HepG2 (cell line): Measurements from ENCODE around the gene TOMM7. TPM values are rescaled to one million over a fixed set of nuclear protein-coding genes. Genes with fewer than 3 reads are reported as not detected.
A peak's percentile ranks its signal among the peaks of the same experiment; 100 is the strongest.

ENCODE experiments used
- ATAC-seq: fragments of 200-7000 bp; cut with Tn5 transposase; 3 replicates; pipeline ENCODE4 v1.9.1; 2020; ENCODE audit warnings: mild to moderate bottlenecking, moderate library complexity
- BruUV-seq: library from RNA; stranded (reverse); fragments of 400-500 nt; replicated peaks from 2 replicates; lab custom pipeline; 2021; lab: Mats Ljungman, UMichigan
- CTCF ChIA-PET: fragments of 300-600 bp; formaldehyde crosslinking; extraction: SDS; loops from one replicate; lab custom pipeline; 2021; ENCODE audit warnings: low total read pairs, inconsistent platforms, low intra/inter-chr PET ratio; lab: Yijun Ruan, JAX
- POLR2A ChIA-PET: fragments of 350-600 bp; sonication (Branson Sonifier 250); formaldehyde crosslinking; loops from one replicate; lab custom pipeline; 2020; ENCODE audit warnings: antibody characterized with exemption, inconsistent platforms; lab: Yijun Ruan, JAX
- DNase-seq: peaks from one replicate; pipeline ENCODE4 v3.0.0-alpha.2; 2015; ENCODE audit warnings: low spot score
- FAIRE-seq: peaks from 3 replicates; lab custom pipeline; 2011; peaks lifted over from hg19 to GRCh38; lab: Jason Lieb, UNC
- H2AFZ ChIP-seq: one replicate; pipeline ENCODE4 v1.6.1; 2011; ENCODE audit warnings: low read length, inconsistent platforms
- H3K27ac ChIP-seq: fragments of 300-600 bp; 3 replicates; pipeline ENCODE4 v1.8.0; 2011; ENCODE audit warnings: mixed run types, mild to moderate bottlenecking, mixed read lengths, low read length, inconsistent platforms; ENCODE audit not compliant: insufficient read depth; ENCODE audit errors: extremely low read length
- H3K27me3 ChIP-seq, 2 experiments: fragments of 200-600 bp in 1 of 2; 2 replicates in 1 of 2; 3 replicates in 1 of 2; pipeline versions ENCODE4 v1.6.0 to v1.8.0; 2011; ENCODE audit warnings: low read length in 2 of 2, mild to moderate bottlenecking in 2 of 2, moderate library complexity in 2 of 2, inconsistent platforms in 1 of 2; ENCODE audit not compliant: insufficient read depth in 2 of 2, control insufficient read depth in 1 of 2
- H3K36me3 ChIP-seq, 2 experiments: fragments of 200-600 bp in 1 of 2; replicated peaks in 1 of 2; 2 replicates in 1 of 2; 3 replicates in 1 of 2; pipeline versions ENCODE4 v1.5.1 to v1.8.0; 2011; ENCODE audit warnings: low read length in 2 of 2, inconsistent platforms in 1 of 2; ENCODE audit not compliant: insufficient read depth in 2 of 2, control insufficient read depth in 1 of 2
- H3K4me1 ChIP-seq: 2 replicates; pipeline ENCODE4 v1.5.1; 2012; ENCODE audit warnings: low read length, inconsistent platforms; ENCODE audit not compliant: insufficient read depth
- H3K4me2 ChIP-seq: 2 replicates; pipeline ENCODE4 v1.6.0; 2011; ENCODE audit warnings: low read depth, low read length, inconsistent platforms
- H3K4me3 ChIP-seq, 3 experiments: fragments of 200-600 bp in 1 of 3; sonication (generic), shearing (Covaris generic) in 1 of 3; replicated peaks in 1 of 3; 2 replicates each; pipeline ENCODE4 v1.5.1; 2011 to 2016; ENCODE audit warnings: low read length in 3 of 3, inconsistent platforms in 2 of 3, low read depth in 2 of 3, mild to moderate bottlenecking in 2 of 3, control low read depth in 1 of 3, mixed read lengths in 1 of 3; ENCODE audit not compliant: insufficient read depth in 1 of 3
- H3K79me2 ChIP-seq: one replicate; pipeline ENCODE4 v1.6.1; 2011; ENCODE audit warnings: low read length, inconsistent platforms; ENCODE audit not compliant: insufficient read depth
- H3K9ac ChIP-seq: 2 replicates; pipeline ENCODE4 v1.6.0; 2011; ENCODE audit warnings: mild to moderate bottlenecking, low read depth, low read length, inconsistent platforms; ENCODE audit not compliant: insufficient read depth
- H3K9me3 ChIP-seq: 2 replicates; pipeline ENCODE4 v1.5.1; 2012; ENCODE audit warnings: mild to moderate bottlenecking, low read length
- H4K20me1 ChIP-seq: 2 replicates; pipeline ENCODE4 v1.6.0; 2011; ENCODE audit warnings: inconsistent platforms, mild to moderate bottlenecking, low read length, moderate library complexity; ENCODE audit not compliant: insufficient read depth
- CBFB ChIP-seq: sonication (generic); formaldehyde crosslinking; IDR thresholded peaks from 2 replicates; pipeline ENCODE4 v1.4.0; 2020; ENCODE audit warnings: missing genetic modification reagents
- CREM ChIP-seq, 2 experiments: sonication (generic) in 1 of 2; formaldehyde crosslinking in 1 of 2; IDR thresholded peaks; 2 replicates each; pipeline versions ENCODE4 v1.4.0 to v1.6.1; 2016 to 2020; ENCODE audit warnings: antibody characterized with exemption in 1 of 2, mild to moderate bottlenecking in 1 of 2, missing genetic modification reagents in 1 of 2
- DRAP1 ChIP-seq: IDR thresholded peaks from 2 replicates; pipeline ENCODE4 v1.6.1; 2016; ENCODE audit warnings: missing genetic modification reagents, missing compliant biosample characterization
- FOXK1 ChIP-seq: sonication (generic); formaldehyde crosslinking; IDR thresholded peaks from 2 replicates; pipeline ENCODE4 v1.4.0; 2020; ENCODE audit warnings: low read depth, missing genetic modification reagents, borderline replicate concordance
- HES4 ChIP-seq: sonication (generic); formaldehyde crosslinking; IDR thresholded peaks from 2 replicates; pipeline ENCODE4 v1.9.0; 2021; ENCODE audit warnings: mild to moderate bottlenecking, missing genetic modification reagents, borderline replicate concordance
- IRF2 ChIP-seq: IDR thresholded peaks from 2 replicates; pipeline ENCODE4 v1.6.1; 2018; ENCODE audit warnings: missing genetic modification reagents, missing compliant biosample characterization
- JUND ChIP-seq: sonication (generic); formaldehyde crosslinking; IDR thresholded peaks from 2 replicates; pipeline ENCODE4 v1.8.0; 2022; ENCODE audit warnings: mild to moderate bottlenecking, missing genetic modification reagents
- MATR3 ChIP-seq: sonication (generic); formaldehyde crosslinking; IDR thresholded peaks from 2 replicates; pipeline ENCODE4 v1.4.0; 2020; ENCODE audit warnings: missing genetic modification reagents
- MIXL1 ChIP-seq: IDR thresholded peaks from 2 replicates; pipeline ENCODE4 v1.6.1; 2016
- MXD1 ChIP-seq: sonication (generic); formaldehyde crosslinking; IDR thresholded peaks from 2 replicates; pipeline ENCODE4 v1.4.0; 2020; ENCODE audit warnings: mild to moderate bottlenecking, missing genetic modification reagents
- MXD3 ChIP-seq: IDR thresholded peaks from 2 replicates; pipeline ENCODE4 v1.6.1; 2016; ENCODE audit warnings: mild to moderate bottlenecking, missing biosample characterization, missing genetic modification reagents
- RORA ChIP-seq: sonication (generic); formaldehyde crosslinking; IDR thresholded peaks from 2 replicates; pipeline ENCODE4 v1.5.0; 2020; ENCODE audit warnings: mild to moderate bottlenecking, missing genetic modification reagents, moderate library complexity
- TRIM22 ChIP-seq: fragments of 450-650 bp; IDR thresholded peaks from 2 replicates; pipeline ENCODE4 v1.6.1; 2017
- XRCC5 ChIP-seq: fragments of 200-400 bp; formaldehyde crosslinking; optimal IDR thresholded peaks from 2 replicates; pipeline ENCODE3; 2017; ENCODE audit warnings: mild to moderate bottlenecking, low read length
- ZC3H4 ChIP-seq: sonication (generic); formaldehyde crosslinking; IDR thresholded peaks from 2 replicates; pipeline ENCODE4 v1.4.0; 2020; ENCODE audit warnings: missing genetic modification reagents, borderline replicate concordance
- ZMYM2 ChIP-seq: sonication (generic); formaldehyde crosslinking; IDR thresholded peaks from 2 replicates; pipeline ENCODE4 v1.8.0; 2022; ENCODE audit warnings: mild to moderate bottlenecking, missing genetic modification reagents
- ZNF230 ChIP-seq: sonication (generic); formaldehyde crosslinking; IDR thresholded peaks from 2 replicates; pipeline ENCODE4 v1.4.0; 2020; ENCODE audit warnings: mild to moderate bottlenecking, missing genetic modification reagents
- ZNF3 ChIP-seq: IDR thresholded peaks from 2 replicates; pipeline ENCODE4 v1.7.0; 2017; ENCODE audit warnings: inconsistent platforms
- ZSCAN31 ChIP-seq: sonication (generic); formaldehyde crosslinking; IDR thresholded peaks from 2 replicates; pipeline ENCODE4 v1.5.0; 2020; ENCODE audit warnings: low read depth, mild to moderate bottlenecking, missing genetic modification reagents
- WGBS: methylation state at CpG from one replicate; pipeline ENCODE4 v1.1.6; 2017; ENCODE audit warnings: low lambda C conversion rate; 5-methylcytosine and 5-hydroxymethylcytosine counted together
- in situ Hi-C: cut with HindIII; loops from 2 replicates; pipeline ENCODE4 v1.10.0; 2017; ENCODE audit warnings: low pct_unique_long_range_greater_than_20kb; ENCODE audit not compliant: extremely low pct_ligation_motif_present
- intact Hi-C: fragments of 100-400 bp; cut with micrococcal nuclease; formaldehyde crosslinking; loops from one replicate; pipeline ENCODE4 v1.10.0; 2022; ENCODE audit not compliant: unreplicated experiment
- polyA plus RNA-seq, 8 experiments: library from polyadenylated mRNA; depleted of rRNA in 3 of 8; stranded (reverse) in 7 of 8; unstranded in 1 of 8; fragments of >200 nt; fragmentation: Illumina TruSeq in 4 of 8; extraction: Trizol in 4 of 8; gene quantifications; 2 replicates each; pipeline versions ENCODE4 v1.2.1 to v1.2.3, GENCODE V29; 2011 to 2016; ENCODE audit warnings: low read depth in 4 of 8, missing spikeins in 1 of 8, mixed read lengths in 1 of 8; ENCODE audit not compliant: insufficient read depth in 1 of 8
- total RNA-seq, 5 experiments: library from RNA; depleted of rRNA; stranded (reverse); fragments of >200 nt; fragmentation: Illumina TruSeq; extraction: Trizol; gene quantifications; 2 replicates each; pipeline ENCODE4 v1.2.3, GENCODE V29; 2016; ENCODE audit warnings: low read depth in 1 of 5

The TOMM7 gene
- total and polyA plus RNA-seq, 2 of the 13 experiments (the other 11 are each of a cell fraction or from before 2014, with no cell fraction given), result 251 to 369 TPM

GRCh38 chr7:22854158-22855048 is 31.8 kb upstream of the TOMM7 start:
- H3K4me3 ChIP-seq, result peak overlapping the region; percentile 51 to 79 (median 79)
- ATAC-seq (peak; percentile 84), FAIRE-seq (no peak), DNase-seq (peak; percentile 74)
- WGBS, result 1% methylated on average over 34 of the region's 76 CpGs
- H3K4me2 ChIP-seq, result peak overlapping the region; percentile 86
- H3K4me1 ChIP-seq, result peaks cover 32% of the 10 kb centered on the region
- TSS peak; percentile 77 for BruUV-seq
- peak overlapping the region; percentile 69 for H3K27ac ChIP-seq
- peak overlapping the region; percentile 83 for H3K9ac ChIP-seq
- peak overlapping the region; percentile 83 for H2AFZ ChIP-seq
- H3K79me2 ChIP-seq, result peaks cover 5% of the 10 kb centered on the region
- H3K9me3 ChIP-seq, result no peaks in the 10 kb centered on the region
- in situ Hi-C loops (loop anchor here (10.0 kb wide), 1 partner anchor 200 kb away; no protein-coding TSS in a partner anchor), intact Hi-C loops (loop anchor here (1.0 to 5.0 kb wide), 4 partner anchors 68 to 203 kb away; partner anchors contain the start of genes HYCC1 and IL6)
- H3K27me3 ChIP-seq, result peaks cover 0 to 21% of the 10 kb centered on the region in 2 experiments; a peak in 3 of 5 replicates
- POLR2A ChIA-PET, result interaction anchor here (1.2 kb wide), 1 partner anchor 33 kb away, joined by 3 read pairs; no protein-coding TSS in a partner anchor
- peaks cover 0 to 4% of the 10 kb centered on the region in 2 experiments; a peak in 2 of 5 replicates for H3K36me3 ChIP-seq
- CTCF ChIA-PET, result interaction anchor here (1.1 kb wide), 1 partner anchor 201 kb away, joined by 4 read pairs; no protein-coding TSS in a partner anchor
- H4K20me1 ChIP-seq, result no peaks in the 10 kb centered on the region
- TF ChIP-seq ZSCAN31 (peak; percentile 35), MIXL1 (CRISPR knock-in tag) (0 out of 2 replicates have a peak, but pooled peaks have one; percentile 48), ZMYM2 (CRISPR knock-in tag) (peak; percentile 81; the same call in 1 of the 2 replicates), IRF2 (CRISPR knock-in tag) (0 out of 2 replicates have a peak, but pooled peaks have one; percentile 30), ZC3H4 (CRISPR knock-in tag) (0 out of 2 replicates have a peak, but pooled peaks have one; percentile 27), CREM (IDR thresholded peaks at IDR 0.05) (0 out of 2 replicates have a peak, but pooled peaks have one; percentile 26), CREM (CRISPR knock-in tag; IDR thresholded peaks at IDR 0.05) (no peak), HES4 (peak; percentile 78), DRAP1 (CRISPR knock-in tag) (peak; percentile 39; the same call in 1 of the 2 replicates), ZNF3 (no peak), JUND (CRISPR knock-in tag) (no peak), RORA (CRISPR knock-in tag) (no peak), FOXK1 (CRISPR knock-in tag) (no peak), MATR3 (no peak), ZNF230 (peak; percentile 80), MXD3 (CRISPR knock-in tag) (peak; percentile 93), TRIM22 (no peak), XRCC5 (peak; percentile 15), CBFB (CRISPR knock-in tag) (peak; percentile 37; the same call in 1 of the 2 replicates), MXD1 (CRISPR knock-in tag) (peak; percentile 87)
